C4-2B (cell line): Measurements from ENCODE around the gene ZNF165.
"Not testable (repeated sequence)": the region's sequence is repeated elsewhere in the genome, so short reads cannot be mapped to it uniquely, and the experiment has no call there.

ENCODE experiments used
- ZFX ChIP-seq: fragments of 450-650 bp; IDR thresholded peaks from 2 replicates; pipeline ENCODE4 v1.6.1; 2017
- TF ChIP-seq, protein P1 (sequence below): fragments of 450-650 bp; conservative IDR thresholded peaks from 2 replicates; pipeline ENCODE4 v1.5.1; 2017; ENCODE audit warnings: mild to moderate bottlenecking

DNA sequence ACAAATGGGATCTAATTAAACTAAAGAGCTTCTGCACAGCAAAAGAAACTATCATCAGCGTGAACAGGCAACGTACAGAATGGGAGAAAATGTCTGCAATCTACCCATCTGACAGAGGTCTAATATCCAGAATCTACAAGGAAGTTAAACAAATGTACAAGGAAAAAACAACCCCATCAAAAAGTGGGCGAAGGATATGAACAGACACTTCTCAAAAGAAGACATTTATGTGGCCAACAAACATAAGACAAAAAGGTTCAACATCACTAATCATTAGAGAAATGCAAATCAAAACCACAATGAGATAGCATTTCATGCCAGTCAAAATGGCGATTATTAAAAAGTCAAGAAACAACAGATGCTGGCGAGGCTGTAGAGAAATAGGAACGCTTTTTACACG lies 21.9 kb downstream of the ZNF165 start:
- not testable (repeated sequence) for TF ChIP-seq ZFX
- TF ChIP-seq, protein P1, sequence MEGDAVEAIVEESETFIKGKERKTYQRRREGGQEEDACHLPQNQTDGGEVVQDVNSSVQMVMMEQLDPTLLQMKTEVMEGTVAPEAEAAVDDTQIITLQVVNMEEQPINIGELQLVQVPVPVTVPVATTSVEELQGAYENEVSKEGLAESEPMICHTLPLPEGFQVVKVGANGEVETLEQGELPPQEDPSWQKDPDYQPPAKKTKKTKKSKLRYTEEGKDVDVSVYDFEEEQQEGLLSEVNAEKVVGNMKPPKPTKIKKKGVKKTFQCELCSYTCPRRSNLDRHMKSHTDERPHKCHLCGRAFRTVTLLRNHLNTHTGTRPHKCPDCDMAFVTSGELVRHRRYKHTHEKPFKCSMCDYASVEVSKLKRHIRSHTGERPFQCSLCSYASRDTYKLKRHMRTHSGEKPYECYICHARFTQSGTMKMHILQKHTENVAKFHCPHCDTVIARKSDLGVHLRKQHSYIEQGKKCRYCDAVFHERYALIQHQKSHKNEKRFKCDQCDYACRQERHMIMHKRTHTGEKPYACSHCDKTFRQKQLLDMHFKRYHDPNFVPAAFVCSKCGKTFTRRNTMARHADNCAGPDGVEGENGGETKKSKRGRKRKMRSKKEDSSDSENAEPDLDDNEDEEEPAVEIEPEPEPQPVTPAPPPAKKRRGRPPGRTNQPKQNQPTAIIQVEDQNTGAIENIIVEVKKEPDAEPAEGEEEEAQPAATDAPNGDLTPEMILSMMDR = not testable (repeated sequence)
